WTC11 (cell line): ENCODE data around the gene NME4. TPM values are rescaled to one million over a fixed set of nuclear protein-coding genes. Genes with fewer than 3 reads are reported as not detected.

Source experiments
- ATAC-seq: fragments of 200-7000 bp; cut with Tn5 transposase; 2 replicates; pipeline ENCODE4 v1.10.0; 2021; ENCODE audit warnings: mild to moderate bottlenecking, moderate library complexity
- CTCF ChIA-PET: fragments of 300-600 bp; sonication (Branson Sonifier 250); formaldehyde crosslinking; loops from one replicate; lab custom pipeline; 2021; ENCODE audit warnings: antibody characterized with exemption; lab: Charles Lee
- POLR2A ChIA-PET: fragments of 350-600 bp; sonication (Branson Sonifier 250); formaldehyde crosslinking; loops from one replicate; lab custom pipeline; 2021; ENCODE audit warnings: antibody characterized with exemption; lab: Charles Lee
- DNase-seq: peaks from one replicate; pipeline ENCODE4 v3.0.0; 2021; ENCODE audit warnings: low spot score
- H3K27ac Mint-ChIP-seq: 2 replicates; pipeline ENCODE4 v1.8.0; 2021; ENCODE audit warnings: mixed read lengths
- H3K27me3 Mint-ChIP-seq: 2 replicates; pipeline ENCODE4 v1.8.0; 2021; ENCODE audit warnings: low read depth, mild to moderate bottlenecking, moderate library complexity, mixed read lengths
- H3K36me3 Mint-ChIP-seq: 2 replicates; pipeline ENCODE4 v1.8.0; 2021; ENCODE audit warnings: mixed read lengths
- H3K4me1 Mint-ChIP-seq: 2 replicates; pipeline ENCODE4 v1.8.0; 2022; ENCODE audit warnings: mixed read lengths
- H3K4me3 Mint-ChIP-seq: 2 replicates; pipeline ENCODE4 v1.8.0; 2021; ENCODE audit warnings: mild to moderate bottlenecking, moderate library complexity, mixed read lengths
- H3K9me3 Mint-ChIP-seq: 2 replicates; pipeline ENCODE4 v1.8.0; 2021; ENCODE audit warnings: mixed read lengths
- CREB1 ChIP-seq: sonication (generic); formaldehyde crosslinking; IDR thresholded peaks from 2 replicates; pipeline ENCODE4 v1.8.0; 2023; ENCODE audit warnings: mild to moderate bottlenecking, missing genetic modification reagents
- KAT7 ChIP-seq: sonication (generic); formaldehyde crosslinking; IDR thresholded peaks from 2 replicates; pipeline ENCODE4 v1.8.1; 2023; ENCODE audit warnings: missing genetic modification reagents, mild to moderate bottlenecking, borderline replicate concordance
- NFATC4 ChIP-seq: fragments of 250-450 bp; sonication (Bioruptor Pico); IDR thresholded peaks from 2 replicates; pipeline ENCODE4 v1.9.0; 2021; ENCODE audit warnings: mild to moderate bottlenecking
- SMAD3 ChIP-seq: sonication (generic); formaldehyde crosslinking; IDR thresholded peaks from 2 replicates; pipeline ENCODE4 v1.8.0; 2022; ENCODE audit warnings: missing genetic modification reagents, mild to moderate bottlenecking, borderline replicate concordance
- total RNA-seq: library from RNA; stranded (reverse); gene quantifications from 3 replicates; pipeline ENCODE4 v1.2.3, GENCODE V29; 2021
- TF ChIP-seq, protein P1 (sequence below): fragments of 250-450 bp; sonication (Bioruptor Pico); conservative IDR thresholded peaks from 2 replicates; pipeline ENCODE4 v1.9.0; 2021; ENCODE audit warnings: mild to moderate bottlenecking
- TF ChIP-seq, protein P2 (sequence below): sonication (generic); formaldehyde crosslinking; conservative IDR thresholded peaks from 2 replicates; pipeline ENCODE4 v1.8.1; 2023; ENCODE audit warnings: mild to moderate bottlenecking, low read depth, missing genetic modification reagents, moderate library complexity
- TF ChIP-seq, protein P3 (sequence below): sonication (generic); formaldehyde crosslinking; IDR thresholded peaks from 2 replicates; pipeline ENCODE4 v1.8.1; 2023; ENCODE audit warnings: mild to moderate bottlenecking, moderate library complexity, missing genetic modification reagents
- TF ChIP-seq, protein P4 (sequence below): fragments of 250-450 bp; sonication (Bioruptor Pico); IDR thresholded peaks from 2 replicates; pipeline ENCODE4 v1.9.0; 2021; ENCODE audit warnings: mild to moderate bottlenecking

The NME4 gene
- total RNA-seq, 1 experiment from 2014 or later, result 467 TPM

DNA sequence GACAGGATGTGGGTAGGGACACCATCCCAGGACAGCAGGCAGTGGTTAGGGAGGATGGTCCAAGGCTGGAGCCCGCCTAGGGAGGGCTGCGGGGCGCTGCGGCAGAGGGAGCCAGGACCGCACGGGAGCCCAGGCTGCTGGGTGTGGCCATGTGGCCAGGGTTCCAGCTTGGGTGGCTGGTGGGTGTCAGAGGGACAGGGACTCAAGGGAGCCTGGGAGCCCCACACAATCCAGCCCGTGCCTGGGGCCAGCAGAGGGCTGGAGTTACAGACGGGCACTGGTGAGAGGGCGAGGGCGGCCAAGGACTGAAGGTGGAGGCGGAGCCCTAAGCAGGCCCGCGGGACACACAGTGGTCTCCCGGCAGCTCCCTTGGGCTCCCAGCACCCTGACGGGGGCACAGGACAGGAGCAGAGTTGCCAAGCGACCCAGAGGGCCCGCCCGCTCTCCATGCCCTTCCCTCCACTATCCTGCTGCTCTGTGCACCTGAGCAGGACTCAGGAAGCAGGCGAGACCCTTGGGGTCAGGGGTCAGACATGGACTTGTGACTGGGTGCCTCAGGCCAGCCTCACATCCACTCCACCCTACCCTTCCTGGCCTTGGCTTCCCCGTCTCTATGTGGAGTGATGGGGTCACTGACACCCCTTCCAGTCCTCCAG is 33.8 kb upstream of the NME4 start (continued):
- TF ChIP-seq, protein P1, sequence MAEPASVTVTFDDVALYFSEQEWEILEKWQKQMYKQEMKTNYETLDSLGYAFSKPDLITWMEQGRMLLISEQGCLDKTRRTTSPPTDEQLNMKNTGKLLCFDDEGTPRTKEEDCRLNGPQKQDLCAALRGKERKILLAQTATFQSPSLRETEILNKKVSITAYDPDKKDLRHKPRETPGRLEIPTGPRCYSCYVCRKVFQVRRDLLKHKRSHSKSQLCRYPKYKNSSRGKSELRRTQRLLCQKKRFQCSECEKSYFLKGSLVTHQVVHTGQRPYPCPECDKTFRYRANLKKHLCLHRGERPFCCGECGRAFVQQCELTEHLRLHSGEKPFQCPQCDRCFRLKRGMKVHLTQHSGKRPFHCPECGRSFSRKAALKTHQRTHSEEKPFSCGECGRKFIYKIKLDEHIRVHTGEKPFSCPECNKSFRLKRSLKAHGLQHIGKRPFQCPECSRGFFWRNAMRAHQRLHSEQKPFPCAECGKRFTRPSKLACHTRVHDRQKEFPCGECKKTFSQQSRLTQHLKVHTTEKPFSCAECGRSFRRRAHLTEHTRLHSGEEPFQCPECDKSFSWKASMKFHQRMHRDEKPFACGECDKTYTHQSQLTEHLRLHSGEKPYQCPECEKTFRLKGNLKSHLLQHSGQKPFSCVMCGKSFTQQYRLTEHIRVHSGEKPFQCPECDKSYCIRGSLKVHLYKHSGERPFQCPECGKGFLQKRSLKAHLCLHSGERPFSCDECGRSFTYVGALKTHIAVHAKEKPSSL, result no peak
- TF ChIP-seq, protein P2, sequence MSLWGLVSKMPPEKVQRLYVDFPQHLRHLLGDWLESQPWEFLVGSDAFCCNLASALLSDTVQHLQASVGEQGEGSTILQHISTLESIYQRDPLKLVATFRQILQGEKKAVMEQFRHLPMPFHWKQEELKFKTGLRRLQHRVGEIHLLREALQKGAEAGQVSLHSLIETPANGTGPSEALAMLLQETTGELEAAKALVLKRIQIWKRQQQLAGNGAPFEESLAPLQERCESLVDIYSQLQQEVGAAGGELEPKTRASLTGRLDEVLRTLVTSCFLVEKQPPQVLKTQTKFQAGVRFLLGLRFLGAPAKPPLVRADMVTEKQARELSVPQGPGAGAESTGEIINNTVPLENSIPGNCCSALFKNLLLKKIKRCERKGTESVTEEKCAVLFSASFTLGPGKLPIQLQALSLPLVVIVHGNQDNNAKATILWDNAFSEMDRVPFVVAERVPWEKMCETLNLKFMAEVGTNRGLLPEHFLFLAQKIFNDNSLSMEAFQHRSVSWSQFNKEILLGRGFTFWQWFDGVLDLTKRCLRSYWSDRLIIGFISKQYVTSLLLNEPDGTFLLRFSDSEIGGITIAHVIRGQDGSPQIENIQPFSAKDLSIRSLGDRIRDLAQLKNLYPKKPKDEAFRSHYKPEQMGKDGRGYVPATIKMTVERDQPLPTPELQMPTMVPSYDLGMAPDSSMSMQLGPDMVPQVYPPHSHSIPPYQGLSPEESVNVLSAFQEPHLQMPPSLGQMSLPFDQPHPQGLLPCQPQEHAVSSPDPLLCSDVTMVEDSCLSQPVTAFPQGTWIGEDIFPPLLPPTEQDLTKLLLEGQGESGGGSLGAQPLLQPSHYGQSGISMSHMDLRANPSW (CRISPR knock-in tag), result no peak

DNA sequence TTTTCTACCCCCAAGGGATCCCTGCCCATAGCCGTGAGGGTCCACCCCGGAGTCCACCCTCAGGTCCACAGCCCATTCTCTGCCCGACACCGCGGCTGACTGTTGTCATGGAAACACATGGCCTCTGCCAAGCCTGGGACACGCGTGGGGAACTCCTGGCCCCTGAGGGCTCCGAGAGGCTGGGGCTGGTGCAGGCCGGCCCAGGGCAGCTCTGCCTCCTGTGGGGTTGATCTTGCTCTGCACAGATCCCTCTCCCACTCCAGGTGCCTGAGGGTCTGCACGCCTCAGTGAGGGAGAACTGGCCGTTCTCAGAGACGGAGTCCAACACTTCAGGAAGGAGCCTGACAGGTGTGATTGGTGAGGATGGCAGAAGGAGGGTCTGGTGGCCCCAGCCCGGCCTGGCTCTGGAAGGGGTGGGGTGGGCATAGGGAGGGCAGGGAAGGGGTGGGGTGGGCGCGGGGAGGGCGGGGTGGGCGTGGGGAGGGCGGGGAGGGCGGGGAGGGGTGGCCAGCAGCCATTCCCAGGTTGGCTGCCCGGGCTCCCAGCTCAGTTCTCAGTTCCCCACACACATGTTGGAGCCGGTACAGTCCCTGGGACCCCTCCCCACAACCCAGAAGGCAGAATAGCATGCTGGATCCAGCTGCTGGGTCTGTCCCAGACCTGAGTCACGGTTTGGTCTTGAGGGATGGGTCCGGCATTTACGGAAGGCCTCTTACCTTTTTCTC is 33.1 kb upstream of the NME4 start:
- Mint-ChIP-seq H3K27me3 (no peaks in the 10 kb centered on the region), H3K36me3 (peaks cover 12% of the 10 kb centered on the region), H3K9me3 (no peaks in the 10 kb centered on the region), H3K4me3 (no peak overlapping the region), H3K27ac (no peak overlapping the region), H3K4me1 (no peaks in the 10 kb centered on the region)
- POLR2A ChIA-PET, result no interaction called here
- CTCF ChIA-PET, result interaction anchor here (0.9 to 2.7 kb wide), 6 partner anchors 11 to 267 kb away, joined by 3 to 14 read pairs (median 6); partner anchors contain the start of gene DECR2
- DNase-seq (no peak), ATAC-seq (no peak)
- TF ChIP-seq KAT7, result no peak
- TF ChIP-seq, protein P3, sequence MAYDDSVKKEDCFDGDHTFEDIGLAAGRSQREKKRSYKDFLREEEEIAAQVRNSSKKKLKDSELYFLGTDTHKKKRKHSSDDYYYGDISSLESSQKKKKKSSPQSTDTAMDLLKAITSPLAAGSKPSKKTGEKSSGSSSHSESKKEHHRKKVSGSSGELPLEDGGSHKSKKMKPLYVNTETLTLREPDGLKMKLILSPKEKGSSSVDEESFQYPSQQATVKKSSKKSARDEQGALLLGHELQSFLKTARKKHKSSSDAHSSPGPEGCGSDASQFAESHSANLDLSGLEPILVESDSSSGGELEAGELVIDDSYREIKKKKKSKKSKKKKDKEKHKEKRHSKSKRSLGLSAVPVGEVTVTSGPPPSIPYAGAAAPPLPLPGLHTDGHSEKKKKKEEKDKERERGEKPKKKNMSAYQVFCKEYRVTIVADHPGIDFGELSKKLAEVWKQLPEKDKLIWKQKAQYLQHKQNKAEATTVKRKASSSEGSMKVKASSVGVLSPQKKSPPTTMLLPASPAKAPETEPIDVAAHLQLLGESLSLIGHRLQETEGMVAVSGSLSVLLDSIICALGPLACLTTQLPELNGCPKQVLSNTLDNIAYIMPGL (CRISPR knock-in tag), result no peak
- no peak for TF ChIP-seq SMAD3

DNA sequence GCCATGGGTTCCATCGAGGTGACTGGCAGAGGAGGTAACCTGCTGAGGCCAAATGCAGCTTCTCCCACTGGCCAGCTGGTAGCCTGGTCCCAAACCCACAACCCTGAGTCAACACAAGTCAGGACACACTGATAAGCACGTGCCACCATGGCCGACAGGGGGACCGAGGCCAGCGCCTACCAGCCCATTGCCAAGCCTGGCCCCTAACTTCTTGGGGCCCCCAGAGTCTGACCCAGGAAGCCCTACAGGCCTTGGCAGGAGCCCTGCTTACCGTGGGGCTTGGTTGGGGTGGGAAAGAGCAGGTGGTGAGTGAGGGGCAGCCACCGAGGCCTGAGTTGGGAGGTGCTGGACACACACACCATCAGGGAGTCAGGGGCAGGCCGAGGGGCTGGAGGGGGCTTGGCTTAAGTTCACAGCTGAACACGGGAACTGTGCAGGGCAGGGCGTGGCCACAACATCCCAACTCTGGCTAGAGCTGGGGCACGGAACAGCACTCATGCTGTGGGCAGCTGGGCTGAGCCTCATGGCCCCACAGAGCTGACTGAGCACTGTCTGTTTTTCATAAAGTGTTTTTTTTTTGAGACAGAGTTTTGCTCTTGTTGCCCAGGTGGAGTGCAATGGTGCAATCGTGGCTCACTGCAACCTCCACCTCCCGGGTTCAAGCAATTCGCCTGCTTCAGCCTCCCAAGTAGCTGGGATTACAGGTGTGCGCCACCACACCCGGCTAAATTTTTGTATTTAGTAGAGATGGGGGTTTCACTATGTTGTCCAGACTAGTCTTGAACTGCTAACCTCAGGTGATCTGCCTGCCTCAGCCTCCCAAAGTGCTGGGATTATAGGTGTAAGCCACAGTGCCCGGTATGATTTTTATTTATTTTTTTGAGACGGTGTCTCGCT is 32.2 kb upstream of the NME4 start:
- ATAC-seq (no peak), DNase-seq (no peak)
- Mint-ChIP-seq H3K27ac (no peak overlapping the region), H3K9me3 (no peaks in the 10 kb centered on the region), H3K27me3 (no peaks in the 10 kb centered on the region), H3K4me1 (peaks cover 5% of the 10 kb centered on the region)
- ChIA-PET CTCF (interaction anchor here (0.9 to 1.4 kb wide), 3 partner anchors 12 to 268 kb away, joined by 3 to 6 read pairs (median 6); no protein-coding TSS in a partner anchor), POLR2A (no interaction called here)
- TF ChIP-seq CREB1 (CRISPR knock-in tag), result no peak
- TF ChIP-seq NFATC4 (CRISPR knock-in tag), result 0 out of 2 replicates have a peak, but pooled peaks have one; percentile 2
- TF ChIP-seq, protein P4, sequence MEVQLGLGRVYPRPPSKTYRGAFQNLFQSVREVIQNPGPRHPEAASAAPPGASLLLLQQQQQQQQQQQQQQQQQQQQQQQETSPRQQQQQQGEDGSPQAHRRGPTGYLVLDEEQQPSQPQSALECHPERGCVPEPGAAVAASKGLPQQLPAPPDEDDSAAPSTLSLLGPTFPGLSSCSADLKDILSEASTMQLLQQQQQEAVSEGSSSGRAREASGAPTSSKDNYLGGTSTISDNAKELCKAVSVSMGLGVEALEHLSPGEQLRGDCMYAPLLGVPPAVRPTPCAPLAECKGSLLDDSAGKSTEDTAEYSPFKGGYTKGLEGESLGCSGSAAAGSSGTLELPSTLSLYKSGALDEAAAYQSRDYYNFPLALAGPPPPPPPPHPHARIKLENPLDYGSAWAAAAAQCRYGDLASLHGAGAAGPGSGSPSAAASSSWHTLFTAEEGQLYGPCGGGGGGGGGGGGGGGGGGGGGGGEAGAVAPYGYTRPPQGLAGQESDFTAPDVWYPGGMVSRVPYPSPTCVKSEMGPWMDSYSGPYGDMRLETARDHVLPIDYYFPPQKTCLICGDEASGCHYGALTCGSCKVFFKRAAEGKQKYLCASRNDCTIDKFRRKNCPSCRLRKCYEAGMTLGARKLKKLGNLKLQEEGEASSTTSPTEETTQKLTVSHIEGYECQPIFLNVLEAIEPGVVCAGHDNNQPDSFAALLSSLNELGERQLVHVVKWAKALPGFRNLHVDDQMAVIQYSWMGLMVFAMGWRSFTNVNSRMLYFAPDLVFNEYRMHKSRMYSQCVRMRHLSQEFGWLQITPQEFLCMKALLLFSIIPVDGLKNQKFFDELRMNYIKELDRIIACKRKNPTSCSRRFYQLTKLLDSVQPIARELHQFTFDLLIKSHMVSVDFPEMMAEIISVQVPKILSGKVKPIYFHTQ (CRISPR knock-in tag), result no peak
- TF ChIP-seq, all 79 proteins: peak for 1
- H3K4me3 Mint-ChIP-seq, result no peak overlapping the region
- H3K36me3 Mint-ChIP-seq, result peaks cover 14% of the 10 kb centered on the region
